GM12872 (cell line): ENCODE results near the gene SRRM3.

Source experiments
- CTCF ChIP-seq: IDR thresholded peaks from 3 replicates; pipeline ENCODE4 v1.5.1; 2011; ENCODE audit warnings: low read depth, mild to moderate bottlenecking, low read length, moderate library complexity; ENCODE audit not compliant: insufficient read depth

The SRRM3 gene

GRCh38 chr7:76201732-76202665 is at the start of gene SRRM3:
Gene SRRM3, plus strand, starts transcription at chr7:76201896. Its CDS starts 33,171 bp downstream, at chr7:76235067.
- TF ChIP-seq CTCF, result peak; percentile 66

DNA sequence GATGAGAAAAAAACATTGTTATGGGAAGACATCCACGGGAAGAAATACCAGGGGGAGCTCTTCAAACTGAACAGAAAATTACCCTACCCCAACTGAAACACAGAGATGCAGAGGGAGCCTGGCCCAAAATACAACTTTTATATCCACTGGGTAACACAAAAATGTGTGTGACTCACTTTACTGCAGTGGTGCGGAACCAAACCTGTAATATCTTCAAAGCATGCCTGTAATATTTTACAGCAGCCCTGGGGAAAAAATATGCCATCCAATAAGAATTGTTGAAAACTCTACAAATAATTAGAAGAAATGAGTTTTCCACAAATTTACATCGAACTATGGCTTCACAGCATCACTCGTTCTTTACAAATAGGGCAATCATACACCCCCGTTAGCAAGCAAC is 49.8 kb upstream of the SRRM3 start:
- no peak for TF ChIP-seq CTCF

GRCh38 chr7:76155938-76156337 is 45.8 kb upstream of the SRRM3 start:
- no peak for TF ChIP-seq CTCF

- TF ChIP-seq CTCF, result no peak
Observed at GRCh38 chr7:76165106-76165972, 36.4 kb upstream of the SRRM3 start.

DNA sequence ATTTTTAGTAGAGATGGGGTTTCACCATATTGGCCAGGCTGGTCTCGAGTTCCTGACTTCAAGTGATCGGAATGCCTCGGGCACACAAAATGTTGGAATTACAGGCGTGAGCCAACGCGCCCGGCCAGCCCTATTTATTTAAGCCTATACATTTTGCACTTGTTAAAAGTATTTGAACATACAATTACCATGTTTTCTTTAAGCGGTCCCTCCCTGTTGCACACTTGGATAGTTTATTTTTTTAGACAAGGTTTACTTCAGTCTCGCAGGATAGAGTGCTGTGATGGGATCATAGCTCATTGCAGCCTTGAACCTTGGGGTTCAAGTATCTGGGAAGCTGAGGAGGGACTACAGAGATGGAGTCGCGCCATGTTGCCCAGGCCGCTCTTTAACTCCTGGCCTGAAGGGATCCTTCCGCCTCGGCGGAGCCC is 35.7 kb upstream of the SRRM3 start:
- no peak for TF ChIP-seq CTCF

DNA sequence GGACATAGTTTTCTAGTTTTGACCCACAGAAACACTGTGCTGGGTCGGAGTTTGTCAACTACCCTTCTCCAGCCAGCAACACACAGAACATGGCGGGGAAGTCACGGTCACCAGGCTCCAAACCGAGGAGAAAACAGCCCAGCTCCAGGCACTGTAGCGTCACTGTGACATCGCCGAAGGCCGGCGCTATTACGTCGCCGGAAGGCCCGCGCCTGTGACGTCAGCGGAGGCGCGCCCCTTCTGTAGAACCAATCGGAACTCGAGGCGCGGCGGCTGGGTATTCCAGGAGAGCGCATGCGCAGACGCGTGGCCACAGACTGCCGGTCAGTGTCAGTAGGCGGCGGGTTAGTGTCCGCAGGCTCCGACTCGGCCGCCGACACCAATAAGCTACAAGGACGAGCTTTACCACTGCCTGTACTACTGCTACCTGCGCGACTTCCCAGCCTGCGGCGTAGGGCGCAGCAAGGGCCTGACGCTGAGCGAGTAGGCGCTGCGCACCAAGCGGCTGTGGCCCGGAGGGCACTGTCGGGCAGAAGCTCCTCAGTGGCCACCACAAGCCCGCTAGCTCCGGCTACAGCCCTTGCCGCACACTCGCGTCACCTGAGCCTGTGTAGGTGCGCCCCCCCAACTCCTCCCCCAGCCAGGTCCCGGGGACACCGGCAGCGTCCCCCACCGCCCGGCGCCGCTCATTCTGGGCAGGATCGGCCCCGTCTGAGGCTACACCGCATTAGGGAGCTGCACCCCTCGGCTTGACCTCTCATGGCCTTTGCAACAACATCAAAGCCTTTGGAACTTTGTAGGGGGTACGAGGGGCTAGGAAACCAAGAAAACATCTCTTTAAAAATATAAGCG is 35.1 kb upstream of the SRRM3 start:
- 0 out of 3 replicates have a peak, but pooled peaks have one; percentile 20 for TF ChIP-seq CTCF
